B cell (primary cell): ENCODE results near the gene ZNF296.

Source experiments
- CTCF ChIP-seq: fragments of 200-600 bp; IDR thresholded peaks from one replicate; pipeline ENCODE4 v1.8.0; 2022; ENCODE audit warnings: antibody characterized with exemption, mild to moderate bottlenecking
- EZH2 ChIP-seq: IDR thresholded peaks from 2 replicates; pipeline ENCODE4 v1.6.1; 2012; ENCODE audit warnings: borderline replicate concordance, low read depth, mild to moderate bottlenecking, moderate library complexity, low read length; ENCODE audit not compliant: insufficient read depth, poor library complexity, severe bottlenecking

GRCh38 chr19:45092747-45093678, 16.7 kb upstream of the ZNF296 start, which contains the start of gene PPP1R37:
- TF ChIP-seq CTCF (peak; percentile 52), EZH2 (no peak)
